HuH-7 (cell line): ENCODE results near the gene GMEB1.
A peak's percentile ranks its signal among the peaks of the same experiment; 100 is the strongest.
"Not testable (repeated sequence)": the region's sequence is repeated elsewhere in the genome, so short reads cannot be mapped to it uniquely, and the experiment has no call there.

Experiments
- DNase-seq: peaks from one replicate; pipeline ENCODE4 v3.0.0; 2011; ENCODE audit warnings: low spot score

The GMEB1 gene

DNA sequence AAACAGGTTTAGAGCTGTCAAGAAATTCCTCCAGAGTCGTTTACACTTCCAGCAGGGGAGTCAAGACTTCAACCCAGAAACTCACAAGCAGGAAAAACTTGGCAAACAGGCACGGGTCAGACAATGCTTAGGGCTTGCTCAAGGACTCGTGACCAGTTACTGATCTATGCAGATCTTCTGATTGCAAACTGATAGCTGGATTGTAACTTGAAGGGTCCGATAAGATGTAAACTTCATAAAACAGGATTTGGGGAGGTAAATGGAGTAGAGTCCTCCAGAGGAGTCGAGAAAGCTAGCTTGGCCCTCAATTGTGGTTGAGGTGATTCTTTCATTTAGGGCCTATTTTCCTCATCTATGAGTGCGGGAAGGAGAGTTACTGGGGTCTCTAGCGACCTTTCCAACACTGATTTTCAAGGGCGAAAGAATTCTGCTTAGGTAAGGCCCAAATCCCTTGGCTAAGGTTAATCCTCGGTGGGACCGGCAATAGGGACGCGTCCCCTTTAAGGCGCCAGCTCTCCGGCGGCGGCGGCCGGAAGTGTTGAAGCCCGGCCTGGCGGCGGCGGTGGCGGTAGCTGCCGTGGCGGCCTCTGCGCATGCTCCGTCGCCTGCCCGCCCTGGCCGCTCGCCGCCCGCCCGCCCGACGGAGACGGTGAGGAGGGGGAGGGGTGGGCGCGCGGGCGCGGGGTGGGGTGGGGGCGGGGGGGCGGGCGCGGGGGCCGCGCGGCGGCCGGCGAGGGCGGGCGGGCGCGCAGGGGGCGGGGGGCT, at the start of gene GMEB1:
Gene GMEB1, plus strand, starts transcription at position 594 of the 765 bp plus-strand sequence. CDS start 14,829 bp downstream, outside the sequence.
- peak; percentile 84 for DNase-seq

DNA sequence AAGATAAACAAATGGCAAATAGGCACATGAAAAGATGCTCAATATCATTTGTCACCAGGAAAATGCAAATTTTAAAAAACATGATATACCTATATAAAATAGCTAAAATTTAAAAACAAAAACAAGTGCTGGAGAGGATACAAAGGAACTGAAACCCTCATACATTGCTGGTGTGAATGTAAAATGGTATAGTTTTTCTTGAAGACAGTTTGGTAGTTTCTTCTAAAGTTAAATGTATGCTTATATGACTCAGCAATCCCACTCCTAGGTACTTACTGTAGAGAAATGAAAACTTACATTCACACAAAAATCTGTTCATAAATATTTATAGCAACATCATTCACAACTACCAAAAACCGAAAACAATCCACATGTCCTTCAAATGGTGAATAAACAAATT, 36.9 kb upstream of the GMEB1 start:
- DNase-seq: no peak

- DNase-seq: no peak
Observed at GRCh38 chr1:28632560-28632959, 36.0 kb upstream of the GMEB1 start.

- no peak for DNase-seq
Observed at GRCh38 chr1:28640766-28641165, 27.8 kb upstream of the GMEB1 start.

DNA sequence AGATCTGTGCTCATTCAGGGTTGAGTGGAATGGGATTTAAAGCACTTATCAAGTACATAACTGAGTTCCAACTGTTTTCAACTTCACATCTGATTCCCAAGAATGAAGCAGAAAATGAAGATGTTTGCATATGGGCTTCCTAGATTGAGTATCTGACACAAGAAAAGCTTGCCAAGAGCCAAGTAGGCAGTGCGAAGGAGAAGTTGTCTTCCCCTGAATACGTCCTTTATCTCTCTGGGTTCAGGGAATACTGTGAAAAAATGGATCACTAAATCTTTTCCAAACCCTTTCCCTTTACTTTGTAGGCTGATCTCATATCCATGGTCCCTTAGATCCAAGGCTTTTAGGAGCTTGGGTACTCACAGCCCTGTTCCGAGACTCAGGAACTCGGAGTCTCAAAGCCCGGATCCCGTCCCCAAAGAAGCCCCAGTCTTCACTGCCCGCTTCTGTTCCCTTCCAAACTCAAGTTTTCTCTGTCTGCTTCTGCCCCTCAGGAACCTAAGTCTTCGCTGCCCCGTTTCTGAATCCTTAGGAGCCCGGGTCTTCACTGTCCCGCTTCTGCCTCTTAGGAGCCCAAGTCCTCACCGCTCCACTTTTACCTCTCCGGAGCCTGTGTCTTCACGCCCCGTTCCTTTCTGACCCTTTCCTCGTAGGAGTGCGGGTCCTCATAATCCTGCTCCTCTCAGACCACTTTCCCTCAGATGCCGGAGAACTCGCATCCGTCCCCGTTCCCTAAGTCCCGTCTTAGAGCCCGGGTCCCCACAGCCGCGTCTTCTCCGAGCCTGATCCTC, 26.3 kb upstream of the GMEB1 start:
- DNase-seq: no peak

GRCh38 chr1:28642847-28643635, 25.5 kb upstream of the GMEB1 start, which contains the start of gene TAF12:
TSS of gene TAF12 (minus strand) at chr1:28643067. CDS start at chr1:28622081, 20,986 bp downstream.
- DNase-seq: peak; percentile 81

DNA sequence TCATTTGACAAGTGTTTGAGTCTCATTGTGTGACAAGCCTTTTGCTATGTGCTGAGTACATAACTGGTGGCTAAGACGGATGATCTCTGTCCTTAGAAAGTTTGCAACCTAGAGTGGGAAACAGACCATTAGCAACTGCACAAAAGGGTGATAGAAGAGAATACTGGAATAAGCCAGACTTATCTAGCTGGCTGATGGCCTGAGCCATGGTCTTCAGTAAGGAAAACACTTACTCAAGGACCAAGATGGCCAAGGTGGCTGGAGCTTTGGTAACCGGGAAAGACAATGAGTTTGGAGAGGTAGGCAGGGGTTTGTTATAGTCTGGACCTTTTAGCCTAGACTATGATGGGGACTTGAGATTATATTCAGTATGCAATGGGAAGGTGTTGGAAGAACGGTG, 24.1 kb upstream of the GMEB1 start:
- no peak for DNase-seq

- DNase-seq: not testable (repeated sequence)
Observed at GRCh38 chr1:28645406-28645805, 23.2 kb upstream of the GMEB1 start.

DNA sequence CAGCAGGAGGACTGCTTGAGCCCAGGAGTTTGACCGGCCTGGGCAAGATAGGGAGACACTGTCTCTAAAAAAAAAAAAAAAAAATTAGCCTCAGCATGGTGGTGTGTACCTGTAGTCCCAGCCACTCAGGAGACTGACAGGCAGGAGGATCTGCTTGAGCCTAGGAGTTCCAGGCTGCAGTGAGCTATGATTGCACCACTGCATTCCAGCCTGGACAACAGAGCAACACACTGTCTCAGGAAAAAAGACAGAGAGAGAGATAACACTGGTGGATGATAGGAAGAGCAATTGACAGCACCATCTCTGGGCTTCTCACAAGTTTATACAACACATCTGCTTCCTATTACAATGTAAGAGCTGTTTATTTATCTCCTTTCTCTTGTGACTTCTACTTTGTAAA, 22.5 kb upstream of the GMEB1 start:
- no peak for DNase-seq

GRCh38 chr1:28648008-28648473, 20.5 kb upstream of the GMEB1 start:
- peak; percentile 74 for DNase-seq

- DNase-seq: peak; percentile 39
Observed at GRCh38 chr1:28648474-28649198, 19.9 kb upstream of the GMEB1 start, which contains the start of gene RNU11. TSS of gene RNU11 (plus strand) at chr1:28648600.

DNA sequence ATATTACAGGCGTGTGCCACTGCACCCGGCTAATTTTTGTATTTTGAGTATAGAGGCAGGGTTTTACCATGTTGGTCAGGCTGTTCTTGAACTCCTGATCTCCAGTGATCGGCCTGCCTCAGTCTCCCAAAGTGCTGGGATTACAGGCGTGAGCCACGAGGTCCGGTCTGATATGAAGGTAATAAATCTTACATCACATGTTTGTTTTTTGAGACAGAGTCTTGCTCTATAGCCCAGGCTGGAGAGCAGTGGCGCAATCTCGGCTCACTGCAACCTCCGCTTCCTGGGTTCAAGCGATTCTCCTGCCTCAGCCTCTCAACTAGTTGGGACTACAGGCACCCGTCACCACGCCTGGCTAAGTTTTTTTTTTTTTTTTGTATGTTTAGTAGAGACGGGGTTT, 15.5 kb upstream of the GMEB1 start:
- DNase-seq: not testable (repeated sequence)

DNA sequence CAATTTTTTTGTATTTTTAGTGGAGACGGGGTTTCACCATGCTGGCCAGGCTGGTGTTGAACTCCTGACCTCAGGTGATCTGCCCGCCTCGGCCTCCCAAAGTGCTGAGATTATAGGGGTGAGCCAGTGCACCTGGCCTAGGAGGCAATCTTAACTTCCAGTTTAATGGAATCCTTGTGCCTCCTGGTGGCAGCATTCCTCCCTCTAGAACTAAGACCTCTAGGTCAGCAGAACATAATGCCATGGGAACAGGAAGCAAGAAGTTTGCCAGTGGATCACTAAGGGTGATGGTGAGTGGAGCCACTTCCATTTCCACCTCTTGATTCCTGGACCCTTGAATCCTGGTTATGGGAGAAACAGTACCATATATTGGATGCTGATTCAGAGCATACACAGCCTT, 14.7 kb upstream of the GMEB1 start:
- not testable (repeated sequence) for DNase-seq

DNA sequence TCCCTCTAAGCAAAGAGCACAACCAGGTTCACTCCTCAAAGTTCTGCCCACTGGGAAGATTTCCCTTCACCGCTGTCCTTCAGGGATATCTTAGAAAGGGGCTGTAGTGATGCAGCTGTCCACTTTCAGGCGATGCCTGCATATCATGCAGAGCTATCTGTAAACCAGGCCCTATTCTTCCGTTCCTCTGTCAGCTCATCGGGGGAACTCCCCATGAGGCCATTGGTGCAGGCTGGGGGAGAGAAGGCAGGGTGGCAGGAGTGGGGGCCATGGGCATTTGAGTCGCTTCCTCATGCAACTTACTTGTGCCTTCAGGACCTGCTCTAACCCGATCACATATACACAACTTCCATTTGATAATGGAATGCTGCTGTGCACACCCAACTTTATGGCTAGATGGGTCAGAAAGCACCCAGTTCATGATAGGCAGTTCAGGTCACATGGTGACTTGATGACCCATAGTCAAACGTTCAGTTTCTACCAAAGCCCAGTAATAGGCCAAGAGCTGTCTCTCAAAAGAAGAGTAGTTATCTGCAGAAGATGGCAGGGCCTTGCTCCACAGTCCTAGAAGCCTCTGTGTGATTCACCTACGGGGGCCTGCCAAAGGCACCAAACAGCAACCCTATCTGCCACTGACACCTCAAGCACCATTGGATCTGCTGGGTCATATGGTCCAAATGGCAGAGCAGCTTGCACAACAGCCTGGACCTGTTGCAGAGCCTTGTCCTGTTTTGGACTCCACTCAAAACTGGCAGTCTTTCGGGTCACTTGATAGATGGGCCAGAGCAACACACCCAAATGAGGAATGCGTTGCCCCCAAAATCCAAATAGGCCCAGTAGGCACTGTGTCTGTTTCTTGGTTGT, 12.9 kb upstream of the GMEB1 start:
- DNase-seq: not testable (repeated sequence)

DNA sequence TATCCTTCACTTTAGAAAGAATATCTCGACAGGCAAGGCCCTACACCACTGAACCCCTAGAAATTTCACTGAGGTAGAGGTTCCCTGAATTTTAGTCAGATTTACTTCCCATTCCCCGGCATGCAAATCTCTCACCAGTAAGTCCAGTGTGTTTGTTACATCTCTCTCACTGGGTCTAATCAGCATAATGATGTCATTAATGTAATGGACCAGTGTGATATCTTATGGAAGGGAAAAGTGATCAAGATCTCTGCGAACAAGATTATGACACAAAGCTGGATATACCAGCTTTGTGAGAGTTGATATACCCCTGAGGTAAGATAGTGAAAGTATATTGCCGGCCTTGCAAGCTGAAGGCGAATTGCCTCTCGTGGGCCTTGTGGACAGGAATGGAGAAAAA, 12.2 kb upstream of the GMEB1 start:
- no peak for DNase-seq

- DNase-seq: no peak
Observed at GRCh38 chr1:28663871-28664470, 4.6 kb upstream of the GMEB1 start.

DNA sequence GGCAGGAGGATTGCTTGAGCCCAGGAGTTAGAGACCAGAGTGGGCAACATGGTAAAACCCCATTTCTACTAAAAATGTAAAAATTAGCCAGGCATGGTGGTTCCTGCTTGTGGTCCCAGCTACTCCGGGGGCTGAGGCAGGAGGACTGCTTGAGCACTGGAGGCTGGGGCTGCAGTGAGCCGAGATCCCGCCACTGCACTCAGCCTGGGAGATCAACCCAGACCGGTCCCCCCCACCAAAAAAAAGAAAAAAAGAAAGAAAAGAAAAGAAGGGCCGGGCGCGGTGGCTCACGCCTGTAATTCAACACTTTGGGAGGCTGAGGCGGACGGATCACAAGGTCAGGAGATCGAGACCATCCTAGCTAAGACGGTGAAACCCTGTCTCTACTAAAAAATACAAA, 1.8 kb upstream of the GMEB1 start:
- DNase-seq: no peak

- DNase-seq: peak; percentile 64
Observed at GRCh38 chr1:28668956-28669723, 556 bp downstream of the GMEB1 start.

DNA sequence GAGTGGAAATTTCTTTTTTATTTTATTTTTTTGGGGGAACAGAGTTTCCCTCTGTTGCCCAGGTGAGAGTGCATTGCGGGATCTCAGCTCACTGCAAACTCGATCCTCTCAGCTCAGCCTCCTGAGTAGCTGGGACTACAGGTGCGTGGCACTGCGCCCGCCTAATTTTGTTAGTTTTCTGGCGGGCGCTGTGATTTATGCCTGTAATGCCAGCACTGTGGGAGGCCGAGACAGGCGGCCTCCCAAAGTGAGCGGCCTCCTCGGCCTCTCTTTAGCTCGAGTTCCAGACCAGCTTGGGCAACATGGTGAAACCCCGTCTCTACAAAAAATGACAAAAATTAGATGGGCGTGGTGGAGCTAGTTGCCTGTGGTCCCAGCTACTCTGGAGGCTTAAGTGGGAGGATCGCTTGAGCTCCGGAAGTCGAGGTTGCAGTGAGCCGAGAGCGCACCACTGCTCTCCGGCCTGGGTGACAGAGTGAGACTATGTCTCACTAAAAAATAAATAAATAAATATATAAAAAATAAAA, 2.7 kb downstream of the GMEB1 start:
- no peak for DNase-seq
